ENCODE data around the gene KRT13.

DNA sequence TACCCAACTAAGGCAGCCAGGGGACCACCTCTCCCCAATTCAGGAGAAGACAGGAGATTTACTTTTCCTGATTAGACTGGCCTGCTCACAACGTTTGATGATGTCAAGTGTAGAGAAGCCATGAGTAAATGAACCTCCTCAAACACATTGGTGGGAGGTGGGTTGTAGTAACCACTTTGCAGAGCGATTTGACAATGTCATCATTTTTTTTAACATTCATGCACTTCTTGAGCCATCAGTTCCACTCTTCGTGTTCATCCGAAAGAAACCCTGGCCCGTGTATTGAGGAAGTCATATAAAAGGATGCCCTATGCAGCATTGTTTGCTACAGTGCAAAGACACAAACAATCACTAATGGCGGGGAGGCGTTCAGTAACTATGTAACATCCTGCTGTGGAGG is 28.2 kb upstream of the KRT13 start:
- TF ChIP-seq, protein P1, sequence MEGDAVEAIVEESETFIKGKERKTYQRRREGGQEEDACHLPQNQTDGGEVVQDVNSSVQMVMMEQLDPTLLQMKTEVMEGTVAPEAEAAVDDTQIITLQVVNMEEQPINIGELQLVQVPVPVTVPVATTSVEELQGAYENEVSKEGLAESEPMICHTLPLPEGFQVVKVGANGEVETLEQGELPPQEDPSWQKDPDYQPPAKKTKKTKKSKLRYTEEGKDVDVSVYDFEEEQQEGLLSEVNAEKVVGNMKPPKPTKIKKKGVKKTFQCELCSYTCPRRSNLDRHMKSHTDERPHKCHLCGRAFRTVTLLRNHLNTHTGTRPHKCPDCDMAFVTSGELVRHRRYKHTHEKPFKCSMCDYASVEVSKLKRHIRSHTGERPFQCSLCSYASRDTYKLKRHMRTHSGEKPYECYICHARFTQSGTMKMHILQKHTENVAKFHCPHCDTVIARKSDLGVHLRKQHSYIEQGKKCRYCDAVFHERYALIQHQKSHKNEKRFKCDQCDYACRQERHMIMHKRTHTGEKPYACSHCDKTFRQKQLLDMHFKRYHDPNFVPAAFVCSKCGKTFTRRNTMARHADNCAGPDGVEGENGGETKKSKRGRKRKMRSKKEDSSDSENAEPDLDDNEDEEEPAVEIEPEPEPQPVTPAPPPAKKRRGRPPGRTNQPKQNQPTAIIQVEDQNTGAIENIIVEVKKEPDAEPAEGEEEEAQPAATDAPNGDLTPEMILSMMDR (conservative IDR thresholded peaks at IDR 0.05; ENCODE audit: low read depth, low read length) = no peak
- TF ChIP-seq EZH2 (IDR thresholded peaks at IDR 0.05; ENCODE audit: borderline replicate concordance, low read depth, low read length, poor library complexity, severe bottlenecking) = no peak

Measured in A673 (cell line).